Adrenal gland (tissue), 5 donors: ENCODE results near the gene SYNPO2L.

Experiments
- CTCF ChIP-seq, 6 experiments: fragments of 450-650 bp in 4 of 6; fragments of 200-600 bp in 2 of 6; sonication (generic) in 1 of 6; IDR thresholded peaks; 1 replicate in 5 of 6; 2 replicates in 1 of 6; pipeline versions ENCODE4 v1.5.1 to v1.8.0; 2016 to 2021; ENCODE audit warnings: antibody characterized with exemption in 6 of 6, mild to moderate bottlenecking in 2 of 6, moderate library complexity in 1 of 6
- POLR2A ChIP-seq, 2 donors: fragments of 450-650 bp; IDR thresholded peaks; one replicate each; pipeline ENCODE4 v1.6.1; 2017; ENCODE audit warnings: antibody characterized with exemption in 2 of 2, mild to moderate bottlenecking in 2 of 2, moderate library complexity in 1 of 2
- donor health status: DM: no; HTN: no; CAD: no.

DNA sequence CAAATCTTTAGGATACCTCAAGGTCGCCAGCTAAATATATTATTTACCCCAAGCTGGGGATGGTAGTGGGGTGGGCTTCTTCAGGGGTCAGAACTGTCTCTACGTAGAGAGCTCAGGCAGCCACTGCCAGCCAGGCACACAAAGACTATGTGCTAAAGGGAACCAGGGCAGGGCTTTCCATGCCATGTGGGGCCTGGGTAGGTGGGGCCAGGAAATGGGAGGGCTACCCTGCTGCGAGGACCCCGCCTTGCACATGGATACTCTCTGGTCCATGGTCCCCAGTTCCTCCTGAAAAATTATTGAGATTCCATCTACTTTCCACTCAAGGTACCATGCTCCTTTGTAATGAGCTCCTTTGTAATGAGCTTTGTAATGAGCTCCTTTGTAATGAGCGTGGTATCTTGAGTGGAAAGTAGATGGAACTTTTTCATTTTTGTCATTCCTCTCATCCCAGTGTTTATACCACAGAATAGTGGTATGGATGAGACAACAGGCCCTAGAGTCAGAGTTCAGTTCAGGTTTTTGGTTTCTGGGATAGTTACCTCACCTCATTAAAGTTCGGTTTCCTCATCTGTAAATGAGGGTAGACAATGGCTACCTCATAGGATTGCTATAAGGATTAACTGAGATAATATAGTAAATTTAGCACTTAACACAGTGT, 5.8 kb downstream of the SYNPO2L start:
- no peak for TF ChIP-seq POLR2A (IDR thresholded peaks at IDR 0.05)
- TF ChIP-seq CTCF (IDR thresholded peaks at IDR 0.05), result no peak
